Sigmoid colon (tissue), 4 donors: ENCODE results near the gene EARS2.

Source experiments
- CTCF ChIP-seq, 4 experiments: fragments of 450-650 bp in 3 of 4; fragments of 200-600 bp in 1 of 4; IDR thresholded peaks; one replicate each; pipeline ENCODE4 v1.5.1; 2016 to 2019; ENCODE audit warnings: antibody characterized with exemption in 4 of 4, mild to moderate bottlenecking in 3 of 4, moderate library complexity in 2 of 4
- POLR2AphosphoS5 ChIP-seq, 4 donors: sonication (generic); formaldehyde crosslinking; IDR thresholded peaks; one replicate each; pipeline ENCODE4 v1.6.1; 2017; ENCODE audit warnings: antibody characterized with exemption in 4 of 4

- no peak for TF ChIP-seq CTCF (IDR thresholded peaks at IDR 0.05)
- no peak for TF ChIP-seq POLR2AphosphoS5 (IDR thresholded peaks at IDR 0.05)
Measured at GRCh38 chr16:23527961-23528643, 29.0 kb downstream of the EARS2 start.
